HCT116 (cell line): ENCODE results near the gene GTF3C1. TPM values are rescaled to one million over a fixed set of nuclear protein-coding genes. Genes with fewer than 3 reads are reported as not detected.

ENCODE experiments used
- ATAC-seq: fragments of 200-7000 bp; cut with Tn5 transposase; 2 replicates; pipeline ENCODE4 v1.9.1; 2020; ENCODE audit warnings: mild to moderate bottlenecking, moderate library complexity
- BruUV-seq: library from RNA; stranded (reverse); fragments of 400-500 nt; replicated peaks from 2 replicates; lab custom pipeline; 2021; lab: Mats Ljungman, UMichigan
- CTCF ChIA-PET: fragments of 300-600 bp; sonication (Branson Sonifier 250); formaldehyde crosslinking; loops from one replicate; lab custom pipeline; 2021; ENCODE audit warnings: antibody characterized with exemption; lab: Charles Lee
- POLR2A ChIA-PET: fragments of 300-600, 350-600 bp; sonication (Branson Sonifier 250); formaldehyde crosslinking; loops from one replicate; lab custom pipeline; 2021; ENCODE audit warnings: antibody characterized with exemption; lab: Charles Lee
- RAD21 ChIA-PET, 2 experiments: fragments of 300-600 bp; sonication (Branson Sonifier 250); formaldehyde crosslinking; loops; one replicate each; lab custom pipeline; 2023; ENCODE audit warnings: low total read pairs in 2 of 2; ENCODE audit not compliant: uncharacterized antibody in 2 of 2, unreplicated experiment in 2 of 2, low non-redundant PET in 1 of 2; lab: Charles Lee
- DNase-seq: peaks from one replicate; pipeline ENCODE4 v3.0.0-alpha.2; 2010; ENCODE audit warnings: low read depth, low spot score
- H2AFZ ChIP-seq: fragments of 200-600 bp; shearing (Covaris generic), sonication (generic); 2 replicates; pipeline ENCODE4 v1.6.1; 2017; ENCODE audit warnings: low read depth, mixed run types, mixed read lengths, antibody characterized with exemption, low read length; ENCODE audit not compliant: poor library complexity, severe bottlenecking
- H3K27ac ChIP-seq: 2 replicates; pipeline ENCODE4 v1.5.1; 2012; ENCODE audit warnings: low read depth, low read length
- H3K27me3 ChIP-seq: fragments of 200-600 bp; sonication (generic); 2 replicates; pipeline ENCODE4 v1.6.1; 2016; ENCODE audit warnings: mixed run types, low read length, mixed read lengths; ENCODE audit not compliant: insufficient read depth
- H3K36me3 ChIP-seq, 2 experiments: fragments of 200-500 bp in 1 of 2; fragments of 200-600 bp in 1 of 2; sonication (Bioruptor generic) in 1 of 2; sonication (generic) in 1 of 2; 2 replicates each; pipeline versions ENCODE4 v1.5.1 to v1.6.1; 2014 to 2016; ENCODE audit warnings: low read length in 2 of 2, inconsistent platforms in 1 of 2, mixed read lengths in 1 of 2, mixed run types in 1 of 2; ENCODE audit not compliant: insufficient read depth in 2 of 2, control insufficient read depth in 1 of 2
- H3K4me1 ChIP-seq, 2 experiments: fragments of 200-600 bp in 1 of 2; sonication (generic) in 1 of 2; 2 replicates each; pipeline versions ENCODE4 v1.5.1 to v1.6.1; 2012 to 2017; ENCODE audit warnings: low read length in 2 of 2, inconsistent platforms in 1 of 2, mild to moderate bottlenecking in 1 of 2, mixed read lengths in 1 of 2, mixed run types in 1 of 2, moderate library complexity in 1 of 2; ENCODE audit not compliant: insufficient read depth in 2 of 2, control insufficient read depth in 1 of 2
- H3K4me2 ChIP-seq: fragments of 200-600 bp; sonication (generic); 2 replicates; pipeline ENCODE4 v1.6.1; 2017; ENCODE audit warnings: mixed run types, low read length, mixed read lengths
- H3K4me3 ChIP-seq, 2 experiments: fragments of 200-600 bp in 1 of 2; sonication (generic) in 1 of 2; replicated peaks in 1 of 2; 2 replicates each; pipeline ENCODE4 v1.5.1; 2011 to 2016; ENCODE audit warnings: low read length in 2 of 2, control low read depth in 1 of 2, low read depth in 1 of 2, mild to moderate bottlenecking in 1 of 2, mixed read lengths in 1 of 2, mixed run types in 1 of 2
- H3K79me2 ChIP-seq: fragments of 200-600 bp; sonication (generic); 2 replicates; pipeline ENCODE4 v1.6.1; 2017; ENCODE audit warnings: mild to moderate bottlenecking, mixed run types, low read length, moderate library complexity, mixed read lengths; ENCODE audit not compliant: insufficient read depth
- H3K9ac ChIP-seq: fragments of 200-600 bp; sonication (generic); 2 replicates; pipeline ENCODE4 v1.6.1; 2016; ENCODE audit warnings: low read length, mixed read lengths
- H3K9me2 ChIP-seq: fragments of 200-600 bp; sonication (generic), shearing (Covaris generic); 2 replicates; pipeline ENCODE4 v1.6.1; 2017; ENCODE audit warnings: mixed run types, mild to moderate bottlenecking, moderate library complexity; ENCODE audit not compliant: insufficient read depth
- H3K9me3 ChIP-seq, 2 experiments: fragments of 200-500 bp in 1 of 2; fragments of 200-600 bp in 1 of 2; sonication (Bioruptor generic) in 1 of 2; sonication (generic) in 1 of 2; 2 replicates each; pipeline ENCODE4 v1.6.1; 2014 to 2017; ENCODE audit warnings: low read length in 2 of 2, mixed read lengths in 2 of 2, inconsistent platforms in 1 of 2, low read depth in 1 of 2, mild to moderate bottlenecking in 1 of 2, mixed run types in 1 of 2, moderate library complexity in 1 of 2; ENCODE audit not compliant: control insufficient read depth in 1 of 2, insufficient read depth in 1 of 2
- H4K20me1 ChIP-seq: fragments of 200-600 bp; sonication (generic), shearing (Covaris generic); 2 replicates; pipeline ENCODE4 v1.6.1; 2017; ENCODE audit warnings: mixed run types, mild to moderate bottlenecking, moderate library complexity; ENCODE audit not compliant: insufficient read depth
- EZH2 ChIP-seq: fragments of 200-600 bp; sonication (generic); IDR thresholded peaks from 2 replicates; pipeline ENCODE4 v1.6.1; 2017; ENCODE audit warnings: antibody characterized with exemption, mixed run types
- EZH2phosphoT487 ChIP-seq: fragments of 200-600 bp; IDR thresholded peaks from 2 replicates; pipeline ENCODE4 v1.6.1; 2018; ENCODE audit warnings: antibody characterized with exemption, borderline replicate concordance
- FOSL1 ChIP-seq: IDR thresholded peaks from 2 replicates; pipeline ENCODE4 v1.6.1; 2012; ENCODE audit warnings: low read depth
- JUND ChIP-seq: IDR thresholded peaks from 2 replicates; pipeline ENCODE4 v1.6.1; 2012
- ZNF274 ChIP-seq: fragments of 200-500 bp; sonication (Bioruptor generic); IDR thresholded peaks from 2 replicates; pipeline ENCODE4 v1.6.1; 2014; ENCODE audit warnings: mild to moderate bottlenecking, low read depth, low read length, inconsistent platforms
- intact Hi-C: fragments of 100-400 bp; cut with micrococcal nuclease; formaldehyde crosslinking; loops from 2 replicates; pipeline ENCODE4 v1.10.0; 2022
- total RNA-seq: library from RNA; stranded (reverse); gene quantifications from one replicate; pipeline ENCODE4 v1.2.1, GENCODE V29; 2021; ENCODE audit not compliant: unreplicated experiment
- TF ChIP-seq, protein P1 (sequence below): IDR thresholded peaks from 2 replicates; pipeline ENCODE4 v1.6.1; 2012; ENCODE audit warnings: low read depth
- TF ChIP-seq, protein P2 (sequence below), 3 experiments: fragments of 200-600 bp in 1 of 3; sonication (generic) in 1 of 3; IDR thresholded peaks in 2 of 3; conservative IDR thresholded peaks in 1 of 3; 2 replicates each; pipeline ENCODE4 v1.5.1; 2012 to 2017; ENCODE audit warnings: low read depth in 2 of 3, low read length in 2 of 3, antibody characterized with exemption in 1 of 3, borderline replicate concordance in 1 of 3, control low read depth in 1 of 3, mild to moderate bottlenecking in 1 of 3, mixed read lengths in 1 of 3, mixed run types in 1 of 3, moderate library complexity in 1 of 3; ENCODE audit not compliant: insufficient read depth in 1 of 3
- TF ChIP-seq, protein P3 (sequence below): IDR thresholded peaks from 2 replicates; pipeline ENCODE4 v1.6.1; 2012

The GTF3C1 gene
- total RNA-seq, 1 experiment from 2014 or later: 97.5 TPM

DNA sequence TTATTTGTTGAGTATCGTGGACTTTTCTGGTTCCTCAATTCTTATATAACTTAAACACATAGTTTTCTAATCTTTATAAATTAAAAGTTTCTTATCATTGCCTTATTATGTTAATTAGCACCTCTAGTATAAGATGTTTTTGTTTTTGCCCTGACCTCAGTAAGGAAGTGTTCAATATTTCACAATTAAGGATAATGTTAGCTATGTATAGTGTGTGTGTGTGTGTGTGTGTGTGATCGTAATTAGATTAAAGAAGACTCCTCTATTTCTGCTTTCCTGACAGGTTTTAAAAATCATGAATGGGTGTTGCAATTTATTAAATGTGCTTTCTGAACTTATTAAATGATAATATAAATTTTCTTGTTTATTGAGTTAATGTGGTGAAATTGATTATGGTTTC lies 135.8 kb downstream of the GTF3C1 start:
- TF ChIP-seq, protein P1, sequence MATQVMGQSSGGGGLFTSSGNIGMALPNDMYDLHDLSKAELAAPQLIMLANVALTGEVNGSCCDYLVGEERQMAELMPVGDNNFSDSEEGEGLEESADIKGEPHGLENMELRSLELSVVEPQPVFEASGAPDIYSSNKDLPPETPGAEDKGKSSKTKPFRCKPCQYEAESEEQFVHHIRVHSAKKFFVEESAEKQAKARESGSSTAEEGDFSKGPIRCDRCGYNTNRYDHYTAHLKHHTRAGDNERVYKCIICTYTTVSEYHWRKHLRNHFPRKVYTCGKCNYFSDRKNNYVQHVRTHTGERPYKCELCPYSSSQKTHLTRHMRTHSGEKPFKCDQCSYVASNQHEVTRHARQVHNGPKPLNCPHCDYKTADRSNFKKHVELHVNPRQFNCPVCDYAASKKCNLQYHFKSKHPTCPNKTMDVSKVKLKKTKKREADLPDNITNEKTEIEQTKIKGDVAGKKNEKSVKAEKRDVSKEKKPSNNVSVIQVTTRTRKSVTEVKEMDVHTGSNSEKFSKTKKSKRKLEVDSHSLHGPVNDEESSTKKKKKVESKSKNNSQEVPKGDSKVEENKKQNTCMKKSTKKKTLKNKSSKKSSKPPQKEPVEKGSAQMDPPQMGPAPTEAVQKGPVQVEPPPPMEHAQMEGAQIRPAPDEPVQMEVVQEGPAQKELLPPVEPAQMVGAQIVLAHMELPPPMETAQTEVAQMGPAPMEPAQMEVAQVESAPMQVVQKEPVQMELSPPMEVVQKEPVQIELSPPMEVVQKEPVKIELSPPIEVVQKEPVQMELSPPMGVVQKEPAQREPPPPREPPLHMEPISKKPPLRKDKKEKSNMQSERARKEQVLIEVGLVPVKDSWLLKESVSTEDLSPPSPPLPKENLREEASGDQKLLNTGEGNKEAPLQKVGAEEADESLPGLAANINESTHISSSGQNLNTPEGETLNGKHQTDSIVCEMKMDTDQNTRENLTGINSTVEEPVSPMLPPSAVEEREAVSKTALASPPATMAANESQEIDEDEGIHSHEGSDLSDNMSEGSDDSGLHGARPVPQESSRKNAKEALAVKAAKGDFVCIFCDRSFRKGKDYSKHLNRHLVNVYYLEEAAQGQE: no peak
- TF ChIP-seq, protein P2, sequence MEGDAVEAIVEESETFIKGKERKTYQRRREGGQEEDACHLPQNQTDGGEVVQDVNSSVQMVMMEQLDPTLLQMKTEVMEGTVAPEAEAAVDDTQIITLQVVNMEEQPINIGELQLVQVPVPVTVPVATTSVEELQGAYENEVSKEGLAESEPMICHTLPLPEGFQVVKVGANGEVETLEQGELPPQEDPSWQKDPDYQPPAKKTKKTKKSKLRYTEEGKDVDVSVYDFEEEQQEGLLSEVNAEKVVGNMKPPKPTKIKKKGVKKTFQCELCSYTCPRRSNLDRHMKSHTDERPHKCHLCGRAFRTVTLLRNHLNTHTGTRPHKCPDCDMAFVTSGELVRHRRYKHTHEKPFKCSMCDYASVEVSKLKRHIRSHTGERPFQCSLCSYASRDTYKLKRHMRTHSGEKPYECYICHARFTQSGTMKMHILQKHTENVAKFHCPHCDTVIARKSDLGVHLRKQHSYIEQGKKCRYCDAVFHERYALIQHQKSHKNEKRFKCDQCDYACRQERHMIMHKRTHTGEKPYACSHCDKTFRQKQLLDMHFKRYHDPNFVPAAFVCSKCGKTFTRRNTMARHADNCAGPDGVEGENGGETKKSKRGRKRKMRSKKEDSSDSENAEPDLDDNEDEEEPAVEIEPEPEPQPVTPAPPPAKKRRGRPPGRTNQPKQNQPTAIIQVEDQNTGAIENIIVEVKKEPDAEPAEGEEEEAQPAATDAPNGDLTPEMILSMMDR (IDR thresholded peaks at IDR 0.05 in 2 of 3, conservative IDR thresholded peaks at IDR 0.05 in 1 of 3; ENCODE audit: borderline replicate concordance in 1 of 3, insufficient read depth in 1 of 3, low read depth in 2 of 3, low read length in 2 of 3): no peak
- TF ChIP-seq ZNF274 (no peak), EZH2 (no peak), JUND (no peak), EZH2phosphoT487 (no peak), FOSL1 (no peak)
- TF ChIP-seq, protein P3, sequence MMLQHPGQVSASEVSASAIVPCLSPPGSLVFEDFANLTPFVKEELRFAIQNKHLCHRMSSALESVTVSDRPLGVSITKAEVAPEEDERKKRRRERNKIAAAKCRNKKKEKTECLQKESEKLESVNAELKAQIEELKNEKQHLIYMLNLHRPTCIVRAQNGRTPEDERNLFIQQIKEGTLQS: no peak
- TF ChIP-seq, all 23 proteins: peak for 0
- DNase-seq: no peak
- H3K79me2 ChIP-seq: no peaks in the 10 kb centered on the region
- no peak overlapping the region for H3K4me3 ChIP-seq
- H3K9me2 ChIP-seq: no peaks in the 10 kb centered on the region
- no peak overlapping the region for H3K27ac ChIP-seq
- ChIA-PET CTCF (no interaction called here), POLR2A (no interaction called here), RAD21 (no interaction called here)
- intact Hi-C loops: no loop called here
- H3K4me1 ChIP-seq: no peaks in the 10 kb centered on the region
- no peak for ATAC-seq
- H3K4me2 ChIP-seq: no peak overlapping the region
- H4K20me1 ChIP-seq: no peaks in the 10 kb centered on the region
- no TSS peak for BruUV-seq
- no peaks in the 10 kb centered on the region for H3K27me3 ChIP-seq
- no peak overlapping the region for H3K9ac ChIP-seq
- no peak overlapping the region for H2AFZ ChIP-seq
- H3K36me3 ChIP-seq: no peaks in the 10 kb centered on the region
- no peaks in the 10 kb centered on the region for H3K9me3 ChIP-seq
